22Rv1 (cell line): Measurements from ENCODE around the gene NOC2L.

ENCODE experiments used
- H3K27ac ChIP-seq: fragments of 450-650 bp; 2 replicates; pipeline ENCODE4 v1.5.1; 2017
- CTCF ChIP-seq: fragments of 450-650 bp; IDR thresholded peaks from 2 replicates; pipeline ENCODE4 v1.5.1; 2017; ENCODE audit warnings: mild to moderate bottlenecking
- ZFX ChIP-seq: fragments of 450-650 bp; IDR thresholded peaks from 2 replicates; pipeline ENCODE4 v1.6.1; 2017; ENCODE audit warnings: antibody characterized with exemption, borderline replicate concordance

Gene NOC2L

DNA sequence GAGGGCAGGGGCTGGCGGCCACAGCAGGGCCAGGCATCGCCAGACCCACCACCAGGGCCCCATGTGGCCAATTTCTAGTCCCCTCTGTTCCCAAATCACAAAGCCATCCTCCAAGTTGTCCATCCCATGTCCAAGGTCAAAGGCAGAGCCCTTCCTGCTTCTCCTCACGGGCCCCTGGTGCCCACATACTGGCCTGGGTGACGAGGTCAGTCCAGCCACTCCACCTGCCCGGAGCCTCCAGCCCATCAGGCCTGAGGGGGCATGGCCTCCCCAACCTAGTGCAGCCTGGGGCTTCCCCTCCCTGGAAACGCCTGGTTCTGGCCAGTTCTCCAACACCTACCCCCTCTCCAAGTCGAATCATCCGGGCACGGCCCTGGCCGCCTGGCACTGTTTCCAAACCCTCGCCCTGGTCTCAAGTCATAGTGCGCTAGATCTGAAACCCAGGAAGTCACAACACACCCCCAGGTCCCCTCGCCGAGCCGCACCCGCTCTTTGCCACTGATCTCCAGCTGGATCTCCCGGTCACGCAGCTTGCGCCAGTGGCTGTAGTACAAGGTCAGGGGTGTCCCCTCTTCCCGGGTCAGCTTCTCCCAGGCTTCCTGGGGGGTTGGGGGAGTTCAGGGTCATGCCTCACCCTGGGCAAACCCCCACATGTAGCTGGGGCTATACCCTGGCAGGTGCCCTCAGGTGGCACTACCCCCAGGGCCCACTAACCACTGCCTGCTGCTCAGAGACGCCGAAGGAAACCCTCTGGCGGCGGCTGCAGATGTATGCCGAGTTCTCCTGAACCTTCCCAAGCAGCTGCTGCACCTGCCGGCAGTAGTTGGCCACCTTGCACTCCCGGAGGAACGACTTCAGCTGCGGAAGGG is 13.1 kb downstream of the NOC2L start:
- TF ChIP-seq ZFX: no peak
- H3K27ac ChIP-seq: peak overlapping the region; percentile 89

- peak overlapping the region; percentile 89 for H3K27ac ChIP-seq
- TF ChIP-seq CTCF: no peak
These were observed 14.4 kb downstream of the NOC2L start for GRCh38 chr1:944341-945325.

DNA sequence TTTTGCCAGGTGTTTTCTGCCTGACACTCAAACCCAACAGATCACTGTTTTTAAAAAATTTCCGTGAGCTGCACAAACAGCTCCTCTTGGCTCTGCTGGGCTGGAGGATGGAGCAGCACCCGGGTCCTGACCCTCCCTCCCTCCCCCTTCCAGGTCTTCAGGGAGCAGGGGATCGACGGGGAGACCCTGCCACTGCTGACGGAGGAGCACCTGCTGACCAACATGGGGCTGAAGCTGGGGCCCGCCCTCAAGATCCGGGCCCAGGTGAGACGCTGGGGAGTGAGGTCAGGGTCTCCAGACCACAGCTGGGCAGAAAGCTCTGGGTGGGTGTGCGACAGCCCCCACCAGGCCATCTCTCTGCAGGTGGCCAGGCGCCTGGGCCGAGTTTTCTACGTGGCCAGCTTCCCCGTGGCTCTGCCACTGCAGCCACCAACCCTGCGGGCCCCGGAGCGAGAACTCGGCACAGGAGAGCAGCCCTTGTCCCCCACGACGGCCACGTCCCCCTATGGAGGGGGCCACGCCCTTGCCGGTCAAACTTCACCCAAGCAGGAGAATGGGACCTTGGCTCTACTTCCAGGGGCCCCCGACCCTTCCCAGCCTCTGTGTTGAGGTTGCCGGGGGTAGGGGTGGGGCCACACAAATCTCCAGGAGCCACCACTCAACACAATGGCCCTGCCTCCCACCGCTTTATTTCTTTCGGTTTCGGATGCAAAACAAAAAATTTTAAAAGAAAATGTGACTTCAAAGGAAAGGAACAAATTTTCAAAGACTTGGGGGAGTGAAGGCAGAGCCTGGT is 15.3 kb downstream of the NOC2L start:
- peak overlapping the region; percentile 89 for H3K27ac ChIP-seq
- no peak for TF ChIP-seq ZFX
- TF ChIP-seq CTCF: no peak

DNA sequence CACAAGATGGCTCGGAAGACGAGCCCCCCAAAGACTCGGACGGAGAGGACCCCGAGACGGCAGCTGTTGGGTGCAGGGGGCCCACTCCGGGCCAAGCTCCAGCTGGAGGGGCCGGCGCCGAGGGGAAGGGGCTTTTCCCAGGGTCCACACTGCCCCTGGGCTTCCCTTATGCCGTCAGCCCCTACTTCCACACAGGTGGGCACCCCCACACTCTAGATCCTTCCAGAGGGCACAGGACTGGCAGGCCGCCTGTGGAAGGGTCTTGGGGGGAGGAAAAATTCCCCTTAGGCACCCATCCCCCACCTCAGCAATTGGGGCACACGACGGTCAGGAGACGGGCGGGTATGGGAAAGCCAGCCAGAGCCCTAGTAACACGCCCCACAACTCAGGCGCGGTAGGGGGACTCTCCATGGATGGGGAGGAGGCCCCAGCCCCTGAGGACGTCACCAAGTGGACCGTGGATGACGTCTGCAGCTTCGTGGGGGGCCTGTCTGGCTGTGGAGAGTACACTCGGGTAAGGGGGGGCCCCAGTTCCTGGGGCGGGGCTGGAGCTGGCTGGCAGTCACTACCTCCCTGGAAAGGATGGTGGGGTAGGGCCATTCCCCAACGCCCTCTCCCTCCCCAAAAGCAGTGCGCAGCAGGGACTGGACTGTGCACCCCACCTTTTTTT is 16.1 kb downstream of the NOC2L start:
- no peak for TF ChIP-seq ZFX
- no peak for TF ChIP-seq CTCF
- H3K27ac ChIP-seq: peak overlapping the region; percentile 89

- peak overlapping the region; percentile 89 for H3K27ac ChIP-seq
- TF ChIP-seq ZFX: no peak
- TF ChIP-seq CTCF: no peak
These were observed 16.6 kb downstream of the NOC2L start for GRCh38 chr1:942411-942821.

DNA sequence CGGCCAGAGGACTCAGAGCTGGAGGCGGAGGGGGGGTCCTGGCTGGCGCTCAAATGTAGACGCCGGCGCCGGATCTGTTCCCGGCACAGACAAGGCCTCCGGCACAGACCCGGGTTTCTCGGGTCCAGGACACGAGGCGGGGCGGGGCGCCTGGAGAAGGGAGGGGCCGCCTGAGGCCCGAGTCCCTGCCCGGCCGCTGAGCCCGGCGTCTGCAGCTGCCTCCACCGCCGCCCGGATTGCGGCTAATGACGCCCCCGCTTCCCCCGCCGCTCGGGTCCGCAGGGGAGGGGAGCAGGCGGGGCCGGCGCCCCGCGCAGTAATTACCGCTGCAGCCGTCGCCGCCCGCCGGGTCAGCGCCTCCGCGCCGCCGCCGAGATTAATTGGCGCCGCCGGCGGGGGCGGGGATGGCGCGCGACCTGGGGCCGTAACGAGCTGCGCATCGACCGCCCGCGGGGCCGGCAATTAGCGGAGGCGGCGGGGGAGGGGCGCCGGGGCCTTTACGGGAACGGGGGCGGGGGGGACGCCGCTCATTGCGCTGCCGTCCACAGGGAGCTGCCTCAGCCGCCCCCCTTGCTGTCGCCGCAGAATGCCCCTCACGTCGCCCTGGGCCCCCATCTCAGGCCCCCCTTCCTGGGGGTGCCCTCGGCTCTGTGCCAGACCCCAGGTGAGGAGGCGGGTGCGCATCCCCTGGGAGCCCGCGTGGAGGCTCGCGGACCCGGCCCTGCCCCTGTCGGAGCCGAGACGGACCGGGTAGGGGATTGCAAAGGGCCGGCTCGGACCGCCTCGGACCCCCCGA is 17.3 kb downstream of the NOC2L start:
- peak overlapping the region; percentile 89 for H3K27ac ChIP-seq
- TF ChIP-seq CTCF (no peak), ZFX (no peak)
